ENCODE measurements around the gene IPCEF1.

Gene IPCEF1

DNA sequence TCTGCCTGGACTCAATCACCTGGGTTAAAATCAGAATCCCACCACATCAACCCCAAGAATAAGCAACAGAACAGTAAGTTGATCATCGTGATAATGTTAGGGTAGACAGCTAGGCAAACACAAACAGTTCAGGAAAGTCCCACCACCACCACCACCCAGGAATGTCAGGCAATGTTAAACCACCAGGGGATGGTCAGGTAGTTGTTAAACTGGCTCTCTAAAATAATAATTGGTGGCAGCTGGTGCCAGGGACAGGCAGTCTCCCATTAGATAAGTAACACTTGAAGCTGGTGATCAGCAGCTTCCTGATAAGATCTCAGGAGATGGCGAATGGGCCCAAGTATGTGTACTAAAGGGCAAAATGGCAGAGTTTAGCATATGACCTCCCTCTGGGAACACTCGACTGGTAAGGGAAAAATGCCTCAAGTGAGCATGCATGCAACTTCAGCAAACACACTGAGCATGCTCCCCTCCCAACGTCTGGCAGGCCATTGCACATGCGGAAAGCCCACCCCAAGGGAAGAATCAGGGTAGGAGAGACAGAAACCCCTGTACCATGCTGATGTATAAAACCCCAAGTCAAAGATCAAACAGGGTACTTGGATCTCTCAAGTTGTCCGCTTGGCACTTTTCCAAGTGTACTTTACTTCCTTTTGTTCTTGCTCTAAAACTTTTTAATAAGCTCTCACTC, 66.6 kb downstream of the IPCEF1 start:
- H3K27me3 ChIP-seq (ENCODE audit: low read depth, low read length): no peaks in the 10 kb centered on the region
- no peak overlapping the region for H3K27ac ChIP-seq (ENCODE audit: low read length)
- peaks cover 0 to 5% of the 10 kb centered on the region in 2 donors for H3K9me3 ChIP-seq (ENCODE audit: control insufficient read depth in 1 of 2, low read length in 2 of 2)
- H3K4me3 ChIP-seq (ENCODE audit: low read depth in 1 of 2, low read length in 2 of 2): no peak overlapping the region
- no peaks in the 10 kb centered on the region for H3K36me3 ChIP-seq (ENCODE audit: control insufficient read depth in 1 of 2, insufficient read depth in 2 of 2, low read length in 2 of 2)
- H3K4me1 ChIP-seq (ENCODE audit: control insufficient read depth in 1 of 2, insufficient read depth in 2 of 2, low read length in 2 of 2): no peaks in the 10 kb centered on the region

DNA sequence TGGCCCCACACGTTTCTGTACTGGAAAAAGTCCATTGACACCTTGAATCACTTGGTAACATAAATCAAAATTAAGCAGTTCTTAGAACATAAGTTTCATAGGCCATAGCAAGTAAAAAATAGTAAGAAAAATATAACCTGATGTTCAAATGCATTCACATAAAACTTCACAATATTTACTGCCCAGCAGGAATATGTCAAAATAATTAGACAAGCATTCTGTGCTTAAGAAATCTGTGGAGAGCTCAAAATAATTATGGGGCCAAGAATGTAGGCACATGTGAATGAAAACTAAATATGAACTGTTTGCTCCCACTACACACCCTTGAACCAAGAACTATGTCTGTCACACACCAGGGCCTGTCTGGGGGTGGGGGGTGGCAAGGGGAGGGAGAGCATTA, 70.8 kb downstream of the IPCEF1 start:
- H3K4me3 ChIP-seq (ENCODE audit: low read depth in 1 of 2, low read length in 2 of 2): no peak overlapping the region
- no peaks in the 10 kb centered on the region for H3K4me1 ChIP-seq (ENCODE audit: control insufficient read depth in 1 of 2, insufficient read depth in 2 of 2, low read length in 2 of 2)
- peaks cover 0 to 11% of the 10 kb centered on the region in 2 donors for H3K9me3 ChIP-seq (ENCODE audit: control insufficient read depth in 1 of 2, low read length in 2 of 2)
- H3K36me3 ChIP-seq (ENCODE audit: control insufficient read depth in 1 of 2, insufficient read depth in 2 of 2, low read length in 2 of 2): no peaks in the 10 kb centered on the region
- H3K27ac ChIP-seq (ENCODE audit: low read length): no peak overlapping the region
- H3K27me3 ChIP-seq (ENCODE audit: low read depth, low read length): no peaks in the 10 kb centered on the region

- Histone ChIP-seq H3K36me3 (ENCODE audit: control insufficient read depth in 1 of 2, insufficient read depth in 2 of 2, low read length in 2 of 2) (no peaks in the 10 kb centered on the region), H3K4me1 (ENCODE audit: control insufficient read depth in 1 of 2, insufficient read depth in 2 of 2, low read length in 2 of 2) (no peaks in the 10 kb centered on the region), H3K9me3 (ENCODE audit: control insufficient read depth in 1 of 2, low read length in 2 of 2) (peaks cover 0 to 6% of the 10 kb centered on the region in 2 donors), H3K27ac (ENCODE audit: low read length) (no peak overlapping the region), H3K27me3 (ENCODE audit: low read depth, low read length) (no peaks in the 10 kb centered on the region), H3K4me3 (ENCODE audit: low read depth in 1 of 2, low read length in 2 of 2) (no peak overlapping the region)
Measured at GRCh38 chr6:154284313-154284853, 72.2 kb downstream of the IPCEF1 start.

DNA sequence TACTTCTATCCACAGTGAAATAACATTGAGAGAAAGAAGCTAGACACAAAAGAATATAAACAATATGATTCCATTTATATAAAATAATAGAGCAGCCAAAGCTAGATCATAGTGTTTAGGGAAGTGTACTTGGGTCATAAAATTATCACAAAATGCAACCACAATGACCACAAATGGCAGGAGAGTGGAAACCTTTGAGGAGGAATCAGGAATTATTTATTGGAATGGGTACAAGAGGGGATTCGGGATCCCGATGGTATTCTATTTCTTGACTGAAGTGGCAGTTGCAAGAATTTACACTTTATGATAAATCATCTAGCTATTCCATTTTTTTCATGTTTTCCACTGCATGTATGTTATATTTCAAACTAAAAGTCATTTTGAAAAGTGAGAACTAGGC, 76.1 kb downstream of the IPCEF1 start:
- no peaks in the 10 kb centered on the region for H3K27me3 ChIP-seq (ENCODE audit: low read depth, low read length)
- H3K4me3 ChIP-seq (ENCODE audit: low read depth in 1 of 2, low read length in 2 of 2): no peak overlapping the region
- no peaks in the 10 kb centered on the region for H3K4me1 ChIP-seq (ENCODE audit: control insufficient read depth in 1 of 2, insufficient read depth in 2 of 2, low read length in 2 of 2)
- no peak overlapping the region for H3K27ac ChIP-seq (ENCODE audit: low read length)
- H3K9me3 ChIP-seq (ENCODE audit: control insufficient read depth in 1 of 2, low read length in 2 of 2): peaks cover 0 to 6% of the 10 kb centered on the region in 2 donors
- no peaks in the 10 kb centered on the region for H3K36me3 ChIP-seq (ENCODE audit: control insufficient read depth in 1 of 2, insufficient read depth in 2 of 2, low read length in 2 of 2)

- no peaks in the 10 kb centered on the region for H3K36me3 ChIP-seq (ENCODE audit: control insufficient read depth in 1 of 2, insufficient read depth in 2 of 2, low read length in 2 of 2)
- H3K27ac ChIP-seq (ENCODE audit: low read length): no peak overlapping the region
- no peaks in the 10 kb centered on the region for H3K27me3 ChIP-seq (ENCODE audit: low read depth, low read length)
- no peaks in the 10 kb centered on the region for H3K4me1 ChIP-seq (ENCODE audit: control insufficient read depth in 1 of 2, insufficient read depth in 2 of 2, low read length in 2 of 2)
- no peak overlapping the region for H3K4me3 ChIP-seq (ENCODE audit: low read depth in 1 of 2, low read length in 2 of 2)
- H3K9me3 ChIP-seq (ENCODE audit: control insufficient read depth in 1 of 2, low read length in 2 of 2): no peaks in the 10 kb centered on the region
Measured at GRCh38 chr6:154277629-154278017, 79.0 kb downstream of the IPCEF1 start.

- no peaks in the 10 kb centered on the region for H3K27me3 ChIP-seq (ENCODE audit: low read depth, low read length)
- no peak overlapping the region for H3K4me3 ChIP-seq (ENCODE audit: low read depth in 1 of 2, low read length in 2 of 2)
- no peaks in the 10 kb centered on the region for H3K36me3 ChIP-seq (ENCODE audit: control insufficient read depth in 1 of 2, insufficient read depth in 2 of 2, low read length in 2 of 2)
- no peaks in the 10 kb centered on the region for H3K9me3 ChIP-seq (ENCODE audit: control insufficient read depth in 1 of 2, low read length in 2 of 2)
- H3K4me1 ChIP-seq (ENCODE audit: control insufficient read depth in 1 of 2, insufficient read depth in 2 of 2, low read length in 2 of 2): no peaks in the 10 kb centered on the region
- H3K27ac ChIP-seq (ENCODE audit: low read length): no peak overlapping the region
Measured at GRCh38 chr6:154276810-154277628, 79.6 kb downstream of the IPCEF1 start.

DNA sequence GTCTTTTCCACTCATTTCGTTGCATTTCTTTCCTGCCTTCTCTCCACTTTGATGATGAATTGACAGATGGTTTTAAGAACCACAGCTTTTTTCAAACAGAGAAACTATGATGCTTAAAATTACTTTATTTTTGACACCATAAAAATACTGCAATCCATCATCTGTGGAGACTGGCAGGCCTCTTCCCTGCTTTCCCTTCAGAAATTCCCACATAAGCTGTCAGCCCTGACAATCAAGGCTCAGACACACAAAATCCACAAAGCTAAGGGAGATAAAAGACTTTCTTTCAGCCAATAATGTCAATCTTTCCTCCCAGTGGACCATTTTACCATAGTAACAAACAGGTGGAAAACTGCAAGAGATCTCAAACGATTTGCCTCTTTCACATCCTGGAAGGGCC, 82.4 kb downstream of the IPCEF1 start:
- Histone ChIP-seq H3K27me3 (ENCODE audit: low read depth, low read length) (no peaks in the 10 kb centered on the region), H3K4me3 (ENCODE audit: low read depth in 1 of 2, low read length in 2 of 2) (no peak overlapping the region), H3K27ac (ENCODE audit: low read length) (no peak overlapping the region), H3K4me1 (ENCODE audit: control insufficient read depth in 1 of 2, insufficient read depth in 2 of 2, low read length in 2 of 2) (no peaks in the 10 kb centered on the region), H3K36me3 (ENCODE audit: control insufficient read depth in 1 of 2, insufficient read depth in 2 of 2, low read length in 2 of 2) (no peaks in the 10 kb centered on the region), H3K9me3 (ENCODE audit: control insufficient read depth in 1 of 2, low read length in 2 of 2) (no peaks in the 10 kb centered on the region)

DNA sequence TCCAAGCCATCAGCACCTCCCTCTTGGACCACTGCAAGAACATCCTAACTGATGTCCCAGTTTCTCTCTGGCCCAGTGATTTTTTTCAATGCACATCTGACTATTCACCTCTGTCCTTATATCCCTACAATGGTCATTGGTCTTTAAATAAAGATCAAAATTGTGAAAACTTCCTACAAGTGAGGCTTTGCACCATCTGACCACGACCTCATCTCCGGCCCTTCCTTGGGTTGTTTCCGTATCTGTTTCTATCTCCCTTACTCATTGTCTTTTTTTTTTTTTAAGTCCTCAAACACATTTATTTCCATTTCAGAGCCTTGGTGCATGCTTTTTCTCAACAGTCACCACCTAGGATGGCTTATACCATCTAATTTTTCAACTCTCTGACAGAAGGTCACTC, 88.1 kb downstream of the IPCEF1 start:
- H3K27me3 ChIP-seq (ENCODE audit: low read depth, low read length): no peaks in the 10 kb centered on the region
- no peaks in the 10 kb centered on the region for H3K36me3 ChIP-seq (ENCODE audit: control insufficient read depth in 1 of 2, insufficient read depth in 2 of 2, low read length in 2 of 2)
- H3K4me3 ChIP-seq (ENCODE audit: low read depth in 1 of 2, low read length in 2 of 2): no peak overlapping the region
- no peaks in the 10 kb centered on the region for H3K9me3 ChIP-seq (ENCODE audit: control insufficient read depth in 1 of 2, low read length in 2 of 2)
- no peaks in the 10 kb centered on the region for H3K4me1 ChIP-seq (ENCODE audit: control insufficient read depth in 1 of 2, insufficient read depth in 2 of 2, low read length in 2 of 2)
- no peak overlapping the region for H3K27ac ChIP-seq (ENCODE audit: low read length)

DNA sequence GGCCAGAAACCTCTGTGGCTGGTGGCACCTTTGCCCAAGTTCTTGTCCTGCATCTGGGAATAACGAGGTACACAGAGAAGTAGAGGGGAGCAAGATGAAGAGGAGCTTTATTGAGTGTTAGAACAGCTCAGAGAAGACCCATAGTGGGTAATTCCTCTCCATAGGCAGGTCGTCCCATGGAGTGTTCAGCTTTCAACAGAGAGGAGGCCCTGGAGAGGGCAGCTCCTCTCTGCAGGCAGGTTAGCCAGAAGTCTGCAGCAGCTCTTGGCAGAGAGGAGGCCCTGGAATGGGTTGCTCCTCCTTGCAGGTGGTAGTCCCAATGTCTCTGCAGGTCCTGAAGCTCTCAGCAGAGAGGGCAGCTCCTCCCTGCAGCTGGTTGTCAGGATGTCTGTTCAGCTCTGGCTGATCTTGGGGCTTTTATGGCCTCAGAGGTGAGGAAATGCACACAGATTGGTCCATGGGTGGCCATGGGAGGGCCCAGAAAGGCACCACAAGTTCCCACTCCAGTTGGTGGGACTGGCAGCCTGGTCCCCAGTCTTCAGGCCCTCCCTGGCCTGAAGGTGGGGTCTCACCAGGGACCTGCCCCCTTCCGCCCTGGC, 89.0 kb downstream of the IPCEF1 start:
- no peaks in the 10 kb centered on the region for H3K4me1 ChIP-seq (ENCODE audit: control insufficient read depth in 1 of 2, insufficient read depth in 2 of 2, low read length in 2 of 2)
- no peak overlapping the region for H3K27ac ChIP-seq (ENCODE audit: low read length)
- H3K27me3 ChIP-seq (ENCODE audit: low read depth, low read length): no peaks in the 10 kb centered on the region
- H3K9me3 ChIP-seq (ENCODE audit: control insufficient read depth in 1 of 2, low read length in 2 of 2): no peaks in the 10 kb centered on the region
- H3K4me3 ChIP-seq (ENCODE audit: low read depth in 1 of 2, low read length in 2 of 2): no peak overlapping the region
- H3K36me3 ChIP-seq (ENCODE audit: control insufficient read depth in 1 of 2, insufficient read depth in 2 of 2, low read length in 2 of 2): no peaks in the 10 kb centered on the region

GRCh38 chr6:154266560-154267099, 90.0 kb downstream of the IPCEF1 start:
- Histone ChIP-seq H3K27me3 (ENCODE audit: low read depth, low read length) (no peaks in the 10 kb centered on the region), H3K36me3 (ENCODE audit: control insufficient read depth in 1 of 2, insufficient read depth in 2 of 2, low read length in 2 of 2) (no peaks in the 10 kb centered on the region), H3K27ac (ENCODE audit: low read length) (no peak overlapping the region), H3K4me3 (ENCODE audit: low read depth in 1 of 2, low read length in 2 of 2) (no peak overlapping the region), H3K4me1 (ENCODE audit: control insufficient read depth in 1 of 2, insufficient read depth in 2 of 2, low read length in 2 of 2) (no peaks in the 10 kb centered on the region), H3K9me3 (ENCODE audit: control insufficient read depth in 1 of 2, low read length in 2 of 2) (no peaks in the 10 kb centered on the region)

- no peaks in the 10 kb centered on the region for H3K4me1 ChIP-seq (ENCODE audit: control insufficient read depth in 1 of 2, insufficient read depth in 2 of 2, low read length in 2 of 2)
- no peaks in the 10 kb centered on the region for H3K9me3 ChIP-seq (ENCODE audit: control insufficient read depth in 1 of 2, low read length in 2 of 2)
- no peak overlapping the region for H3K4me3 ChIP-seq (ENCODE audit: low read depth in 1 of 2, low read length in 2 of 2)
- no peaks in the 10 kb centered on the region for H3K27me3 ChIP-seq (ENCODE audit: low read depth, low read length)
- no peaks in the 10 kb centered on the region for H3K36me3 ChIP-seq (ENCODE audit: control insufficient read depth in 1 of 2, insufficient read depth in 2 of 2, low read length in 2 of 2)
- no peak overlapping the region for H3K27ac ChIP-seq (ENCODE audit: low read length)
Measured at GRCh38 chr6:154261688-154262397, 94.8 kb downstream of the IPCEF1 start.

Measured in muscle layer of duodenum (tissue), 2 donors.